Activated T-helper 2 cell treated with anti-CD3 and anti-CD28 coated beads, Interferon-gamma antibody, Interleukin-2, Interleukin-4, amounts not matched to agents 10 μg/mL and 5 μg/mL and 100 μg/mL, durations not matched to agents 14 hours and 24 hours and 36 hours (primary cell): ENCODE measurements around the gene FNDC3A. TPM values are rescaled to one million over a fixed set of nuclear protein-coding genes. Genes with fewer than 3 reads are reported as not detected.
A peak's percentile ranks its signal among the peaks of the same experiment; 100 is the strongest.

ENCODE experiments used
- DNase-seq: peaks from one replicate; pipeline ENCODE4 v3.0.0; 2021; ENCODE audit warnings: low spot score
- H3K27ac Mint-ChIP-seq: one replicate; pipeline ENCODE4 v1.8.0; 2021; ENCODE audit warnings: mixed read lengths
- H3K27me3 Mint-ChIP-seq: one replicate; pipeline ENCODE4 v1.8.0; 2021; ENCODE audit warnings: low read depth, mixed read lengths
- H3K36me3 Mint-ChIP-seq: one replicate; pipeline ENCODE4 v1.8.0; 2021; ENCODE audit warnings: low read depth, mixed read lengths
- H3K4me1 Mint-ChIP-seq: one replicate; pipeline ENCODE4 v1.8.0; 2021; ENCODE audit warnings: low read depth, mixed read lengths
- H3K4me3 Mint-ChIP-seq: one replicate; pipeline ENCODE4 v1.8.0; 2021; ENCODE audit warnings: low read depth, mild to moderate bottlenecking, moderate library complexity, mixed read lengths
- H3K9me3 Mint-ChIP-seq: one replicate; pipeline ENCODE4 v1.8.0; 2021; ENCODE audit warnings: mixed read lengths
- intact Hi-C: fragments of 100-400 bp; cut with micrococcal nuclease; formaldehyde crosslinking; loops from one replicate; pipeline ENCODE4 v1.15.1; 2023
- total RNA-seq: library from RNA; stranded (reverse); gene quantifications from 2 replicates; pipeline ENCODE4 v1.2.3, GENCODE V29; 2022

Gene FNDC3A
- 21.0 and 21.7 TPM in 2 replicates for total RNA-seq

- intact Hi-C loops = loop anchor here (1.0 to 10.0 kb wide), 10 partner anchors 91 to 879 kb away; partner anchors contain the start of genes CAB39L, CYSLTR2, MED4 and SETDB2
- H3K27me3 Mint-ChIP-seq = no peaks in the 10 kb centered on the region
- peak within 1 kb of the TSS; percentile 96 for H3K4me3 Mint-ChIP-seq
- peaks cover 31% of the 10 kb centered on the region for H3K9me3 Mint-ChIP-seq
- peaks cover 34% of the 10 kb centered on the region for H3K4me1 Mint-ChIP-seq
- H3K36me3 Mint-ChIP-seq = peaks cover 35% of the 10 kb centered on the region
- DNase-seq = peak; percentile 87
- H3K27ac Mint-ChIP-seq = peak within 1 kb of the TSS; percentile 98
Measured at GRCh38 chr13:48975856-48976575, at the start of gene FNDC3A. FNDC3A (plus strand) TSS chr13:48975912; CDS start chr13:49006191, 30,279 bp downstream.

GRCh38 chr13:48928757-48929430 is 46.8 kb upstream of the FNDC3A start:
- no peak for DNase-seq
- no peak overlapping the region for H3K4me3 Mint-ChIP-seq
- H3K9me3 Mint-ChIP-seq = peaks cover 2% of the 10 kb centered on the region
- H3K27me3 Mint-ChIP-seq = peaks cover 3% of the 10 kb centered on the region
- intact Hi-C loops = no loop called here
- no peak overlapping the region for H3K27ac Mint-ChIP-seq
- H3K36me3 Mint-ChIP-seq = no peaks in the 10 kb centered on the region
- no peaks in the 10 kb centered on the region for H3K4me1 Mint-ChIP-seq

- H3K4me1 Mint-ChIP-seq = no peaks in the 10 kb centered on the region
- no peaks in the 10 kb centered on the region for H3K36me3 Mint-ChIP-seq
- H3K9me3 Mint-ChIP-seq = peaks cover 5% of the 10 kb centered on the region
- no peak overlapping the region for H3K27ac Mint-ChIP-seq
- intact Hi-C loops = no loop called here
- no peak overlapping the region for H3K4me3 Mint-ChIP-seq
- peaks cover 3% of the 10 kb centered on the region for H3K27me3 Mint-ChIP-seq
- DNase-seq = no peak
Measured at GRCh38 chr13:48930918-48931317, 44.8 kb upstream of the FNDC3A start.

GRCh38 chr13:48938308-48938943 is 37.3 kb upstream of the FNDC3A start:
- H3K9me3 Mint-ChIP-seq = peaks cover 5% of the 10 kb centered on the region

GRCh38 chr13:48939728-48940127 is 36.0 kb upstream of the FNDC3A start:
- H3K27me3 Mint-ChIP-seq = peaks cover 6% of the 10 kb centered on the region
- intact Hi-C loops = no loop called here
- no peak overlapping the region for H3K4me3 Mint-ChIP-seq
- no peaks in the 10 kb centered on the region for H3K36me3 Mint-ChIP-seq
- no peak overlapping the region for H3K27ac Mint-ChIP-seq
- peaks cover 8% of the 10 kb centered on the region for H3K4me1 Mint-ChIP-seq
- DNase-seq = no peak
- no peaks in the 10 kb centered on the region for H3K9me3 Mint-ChIP-seq

More at GRCh38 chr13:48938308-48938943, 37.3 kb upstream of the FNDC3A start:
- H3K27ac Mint-ChIP-seq = no peak overlapping the region
- DNase-seq = no peak
- intact Hi-C loops = no loop called here
- peaks cover 8% of the 10 kb centered on the region for H3K4me1 Mint-ChIP-seq
- H3K4me3 Mint-ChIP-seq = no peak overlapping the region
- peaks cover 6% of the 10 kb centered on the region for H3K27me3 Mint-ChIP-seq
- no peaks in the 10 kb centered on the region for H3K36me3 Mint-ChIP-seq

GRCh38 chr13:48942131-48942530 is 33.6 kb upstream of the FNDC3A start:
- Mint-ChIP-seq H3K27me3 (peaks cover 10% of the 10 kb centered on the region), H3K4me3 (no peak overlapping the region), H3K4me1 (peaks cover 8% of the 10 kb centered on the region), H3K9me3 (no peaks in the 10 kb centered on the region), H3K36me3 (no peaks in the 10 kb centered on the region), H3K27ac (no peak overlapping the region)
- intact Hi-C loops = no loop called here
- DNase-seq = no peak

GRCh38 chr13:48944221-48944620 is 31.5 kb upstream of the FNDC3A start:
- H3K9me3 Mint-ChIP-seq = no peaks in the 10 kb centered on the region
- H3K4me3 Mint-ChIP-seq = no peak overlapping the region
- DNase-seq = no peak
- peaks cover 3% of the 10 kb centered on the region for H3K4me1 Mint-ChIP-seq
- H3K27ac Mint-ChIP-seq = no peak overlapping the region
- H3K27me3 Mint-ChIP-seq = peaks cover 10% of the 10 kb centered on the region
- intact Hi-C loops = no loop called here
- no peaks in the 10 kb centered on the region for H3K36me3 Mint-ChIP-seq

GRCh38 chr13:48945626-48946025 is 30.1 kb upstream of the FNDC3A start:
- H3K27me3 Mint-ChIP-seq = peaks cover 13% of the 10 kb centered on the region
- no peaks in the 10 kb centered on the region for H3K4me1 Mint-ChIP-seq
- H3K4me3 Mint-ChIP-seq = no peak overlapping the region
- H3K36me3 Mint-ChIP-seq = no peaks in the 10 kb centered on the region
- no peak overlapping the region for H3K27ac Mint-ChIP-seq
- no peak for DNase-seq
- H3K9me3 Mint-ChIP-seq = no peaks in the 10 kb centered on the region
- intact Hi-C loops = no loop called here

- H3K27ac Mint-ChIP-seq = no peak overlapping the region
Measured at GRCh38 chr13:48946163-48946562, 29.5 kb upstream of the FNDC3A start.

GRCh38 chr13:48949566-48950500 is 25.9 kb upstream of the FNDC3A start:
- H3K4me3 Mint-ChIP-seq = no peak overlapping the region
- no peak for DNase-seq
- intact Hi-C loops = no loop called here
- peaks cover 18% of the 10 kb centered on the region for H3K27me3 Mint-ChIP-seq
- H3K36me3 Mint-ChIP-seq = no peaks in the 10 kb centered on the region
- H3K27ac Mint-ChIP-seq = no peak overlapping the region
- H3K4me1 Mint-ChIP-seq = no peaks in the 10 kb centered on the region
- no peaks in the 10 kb centered on the region for H3K9me3 Mint-ChIP-seq

More at GRCh38 chr13:48946163-48946562, 29.5 kb upstream of the FNDC3A start:
- Mint-ChIP-seq H3K36me3 (no peaks in the 10 kb centered on the region), H3K4me3 (no peak overlapping the region), H3K27me3 (peaks cover 13% of the 10 kb centered on the region), H3K4me1 (no peaks in the 10 kb centered on the region), H3K9me3 (no peaks in the 10 kb centered on the region)
- intact Hi-C loops = no loop called here
- DNase-seq = no peak

- intact Hi-C loops = no loop called here
- H3K27me3 Mint-ChIP-seq = peaks cover 19% of the 10 kb centered on the region
- no peaks in the 10 kb centered on the region for H3K36me3 Mint-ChIP-seq
- H3K9me3 Mint-ChIP-seq = no peaks in the 10 kb centered on the region
- no peaks in the 10 kb centered on the region for H3K4me1 Mint-ChIP-seq
- no peak for DNase-seq
- no peak overlapping the region for H3K4me3 Mint-ChIP-seq
- no peak overlapping the region for H3K27ac Mint-ChIP-seq
Measured at GRCh38 chr13:48950501-48950875, 25.2 kb upstream of the FNDC3A start.

- Mint-ChIP-seq H3K27ac (no peak overlapping the region), H3K4me3 (no peak overlapping the region), H3K36me3 (no peaks in the 10 kb centered on the region), H3K4me1 (no peaks in the 10 kb centered on the region), H3K27me3 (peaks cover 25% of the 10 kb centered on the region), H3K9me3 (no peaks in the 10 kb centered on the region)
- intact Hi-C loops = no loop called here
- no peak for DNase-seq
Measured at GRCh38 chr13:48954081-48954480, 21.6 kb upstream of the FNDC3A start.
